Mononuclear cell (primary cell): ENCODE data around the gene LEKR1. TPM values are rescaled to one million over a fixed set of nuclear protein-coding genes. Genes with fewer than 3 reads are reported as not detected.
"Not testable (repeated sequence)": the region's sequence is repeated elsewhere in the genome, so short reads cannot be mapped to it uniquely, and the experiment has no call there.

Experiments used
- H3K27me3 ChIP-seq: 2 replicates; pipeline ENCODE4 v1.6.0; 2011; ENCODE audit warnings: low read length, control low read depth; ENCODE audit not compliant: insufficient read depth
- H3K4me1 ChIP-seq: 2 replicates; pipeline ENCODE4 v1.5.1; 2011; ENCODE audit warnings: mild to moderate bottlenecking, low read length, control low read depth; ENCODE audit not compliant: insufficient read depth
- H3K4me3 ChIP-seq: 2 replicates; pipeline ENCODE4 v1.5.1; 2011; ENCODE audit warnings: mild to moderate bottlenecking, low read length, moderate library complexity
- H3K9me3 ChIP-seq: 2 replicates; pipeline ENCODE4 v1.5.1; 2011; ENCODE audit warnings: low read depth, mild to moderate bottlenecking, control low read depth, low read length
- total RNA-seq: library from RNA; depleted of rRNA; stranded (reverse); fragments of >200 nt; gene quantifications from one replicate; pipeline ENCODE4 v1.2.3, GENCODE V29; 2012

The LEKR1 gene
- total RNA-seq, 1 donor, result 9.4 TPM

DNA sequence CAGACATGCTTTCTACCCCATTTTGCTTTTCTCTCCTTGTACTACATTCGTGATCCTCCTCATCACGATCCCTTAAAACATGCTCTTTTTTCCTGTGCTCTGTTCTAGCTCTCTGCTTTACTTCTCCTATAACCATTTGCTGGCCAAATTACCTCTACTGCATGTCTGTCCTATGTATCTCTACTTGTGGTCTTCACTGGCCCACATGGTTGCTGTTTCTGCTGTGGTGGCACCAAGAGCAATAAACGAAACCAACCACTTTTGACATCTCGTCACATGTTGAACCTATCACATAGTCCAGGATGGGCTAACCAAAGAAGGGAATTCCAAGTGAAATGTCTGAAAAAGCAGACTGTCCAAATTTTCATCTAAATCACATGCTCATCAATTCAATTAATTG, 115.2 kb downstream of the LEKR1 start:
- Histone ChIP-seq H3K27me3 (no peaks in the 10 kb centered on the region), H3K4me3 (no peak overlapping the region), H3K9me3 (no peaks in the 10 kb centered on the region), H3K4me1 (no peaks in the 10 kb centered on the region)

DNA sequence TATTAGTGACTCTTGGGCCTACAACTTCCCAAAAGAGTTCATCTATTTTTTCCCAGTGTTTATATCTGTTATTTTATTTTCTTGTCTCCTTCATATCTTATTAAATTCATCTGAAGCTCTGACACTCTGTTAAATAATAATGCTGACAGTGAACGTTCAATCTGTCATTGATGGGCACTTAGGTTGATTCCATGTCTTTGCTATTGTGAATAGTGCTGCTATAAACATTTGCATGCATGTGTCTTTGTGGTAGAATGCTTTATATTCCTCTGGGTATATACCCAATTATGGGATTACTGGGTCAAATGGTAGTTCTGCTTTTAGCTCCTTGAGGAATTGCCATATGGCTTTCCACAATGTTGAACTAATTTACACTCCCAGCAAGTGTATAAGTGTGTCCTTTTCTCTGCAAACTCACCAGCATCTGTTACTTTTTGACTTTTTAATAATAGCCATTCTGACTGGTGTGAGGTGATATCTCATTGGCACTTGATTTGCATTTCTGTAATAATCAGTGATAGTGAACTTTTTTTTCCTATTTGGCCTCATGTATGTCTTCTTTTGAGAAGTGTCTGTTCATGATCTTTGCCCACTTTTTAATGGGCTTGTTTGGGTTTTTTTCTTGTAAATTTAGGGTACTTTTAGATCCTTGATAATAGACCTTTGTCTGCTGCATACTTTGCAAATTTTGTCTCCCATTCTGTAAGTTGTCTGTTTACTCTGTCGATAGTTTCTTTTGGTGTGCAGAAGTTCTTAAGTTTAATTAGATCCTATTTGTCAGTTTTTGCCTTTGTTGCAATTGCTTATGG, 122.5 kb downstream of the LEKR1 start:
- no peaks in the 10 kb centered on the region for H3K9me3 ChIP-seq
- H3K4me1 ChIP-seq, result no peaks in the 10 kb centered on the region
- no peak overlapping the region for H3K4me3 ChIP-seq
- no peaks in the 10 kb centered on the region for H3K27me3 ChIP-seq

DNA sequence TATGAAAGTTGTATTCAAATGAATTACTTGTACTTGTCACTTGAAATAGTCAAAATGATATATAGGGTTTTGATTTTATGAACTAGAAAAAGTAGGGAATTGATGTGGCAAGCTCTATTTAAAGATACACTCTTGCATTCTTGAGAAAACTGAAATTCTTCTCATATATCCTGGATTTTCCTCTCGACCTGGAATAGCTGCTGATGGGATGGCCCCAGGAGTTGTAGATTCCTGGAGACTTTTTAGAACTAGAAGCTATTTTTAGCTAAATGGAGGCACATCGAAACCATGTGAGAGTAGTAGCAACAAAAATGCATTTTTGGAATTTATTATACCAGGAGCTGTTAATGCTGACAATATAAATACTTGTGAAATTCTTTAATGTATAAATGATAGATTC, 125.9 kb downstream of the LEKR1 start:
- H3K9me3 ChIP-seq, result no peaks in the 10 kb centered on the region
- H3K4me1 ChIP-seq, result no peaks in the 10 kb centered on the region
- no peak overlapping the region for H3K4me3 ChIP-seq
- no peaks in the 10 kb centered on the region for H3K27me3 ChIP-seq

DNA sequence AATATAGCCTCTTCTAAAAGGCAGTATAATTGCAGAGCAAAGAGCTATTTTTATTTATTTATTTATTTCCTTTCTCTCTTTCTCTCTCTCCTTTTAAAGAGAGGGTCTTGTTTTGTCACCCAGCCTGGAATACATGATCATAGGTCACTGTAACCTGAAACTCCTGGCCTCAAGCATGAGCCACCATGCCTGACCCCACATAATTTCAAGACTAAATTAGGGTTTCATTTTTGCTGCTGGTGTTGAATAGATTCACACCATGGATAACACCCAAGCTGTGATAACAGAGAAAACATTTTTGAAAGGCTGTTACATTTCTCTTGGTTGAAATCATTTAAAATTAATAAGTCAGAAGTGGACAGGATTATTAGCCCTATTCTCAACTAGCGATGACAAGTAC, 131.6 kb downstream of the LEKR1 start:
- Histone ChIP-seq H3K4me3 (no peak overlapping the region), H3K9me3 (no peaks in the 10 kb centered on the region), H3K27me3 (no peaks in the 10 kb centered on the region), H3K4me1 (no peaks in the 10 kb centered on the region)

DNA sequence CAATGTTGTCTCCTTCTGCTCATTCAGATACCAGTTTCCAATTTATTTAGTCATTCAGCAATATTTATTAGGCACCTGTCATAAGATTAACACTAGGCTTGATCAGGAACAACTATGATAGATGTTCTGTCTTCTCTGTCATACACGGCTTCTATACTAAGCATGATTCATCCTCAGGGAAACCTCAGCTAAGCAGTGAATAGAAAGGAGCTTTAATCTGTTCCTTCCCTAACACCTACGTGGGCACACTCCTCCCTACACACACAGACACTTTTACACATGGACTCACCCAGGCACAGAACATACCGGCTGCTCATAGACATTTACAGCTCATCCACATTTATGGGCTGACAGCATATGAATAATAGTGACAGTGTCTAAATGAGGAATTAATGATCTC, 136.9 kb downstream of the LEKR1 start:
- Histone ChIP-seq H3K4me3 (no peak overlapping the region), H3K27me3 (no peaks in the 10 kb centered on the region), H3K9me3 (no peaks in the 10 kb centered on the region), H3K4me1 (no peaks in the 10 kb centered on the region)

DNA sequence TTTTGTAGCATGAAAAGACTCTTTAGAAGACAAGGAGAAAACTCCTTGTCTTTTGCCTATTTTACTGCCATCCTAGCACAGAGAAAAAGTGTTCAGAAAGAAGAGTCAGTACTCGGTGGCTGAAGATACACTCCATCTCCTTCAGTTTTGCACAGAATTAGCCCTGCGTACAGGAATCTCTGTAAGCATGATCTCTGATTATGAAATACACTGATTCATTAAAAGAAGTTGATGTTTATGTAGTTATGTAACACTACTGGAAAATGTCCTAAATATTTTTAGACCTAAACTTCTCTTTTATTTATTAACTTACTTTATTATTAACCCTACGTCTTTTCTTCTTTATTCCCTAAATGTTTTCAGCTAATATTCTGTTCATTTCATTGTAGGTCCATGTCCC, 138.4 kb downstream of the LEKR1 start:
- H3K9me3 ChIP-seq, result no peaks in the 10 kb centered on the region
- no peak overlapping the region for H3K4me3 ChIP-seq
- H3K27me3 ChIP-seq, result no peaks in the 10 kb centered on the region
- H3K4me1 ChIP-seq, result no peaks in the 10 kb centered on the region

DNA sequence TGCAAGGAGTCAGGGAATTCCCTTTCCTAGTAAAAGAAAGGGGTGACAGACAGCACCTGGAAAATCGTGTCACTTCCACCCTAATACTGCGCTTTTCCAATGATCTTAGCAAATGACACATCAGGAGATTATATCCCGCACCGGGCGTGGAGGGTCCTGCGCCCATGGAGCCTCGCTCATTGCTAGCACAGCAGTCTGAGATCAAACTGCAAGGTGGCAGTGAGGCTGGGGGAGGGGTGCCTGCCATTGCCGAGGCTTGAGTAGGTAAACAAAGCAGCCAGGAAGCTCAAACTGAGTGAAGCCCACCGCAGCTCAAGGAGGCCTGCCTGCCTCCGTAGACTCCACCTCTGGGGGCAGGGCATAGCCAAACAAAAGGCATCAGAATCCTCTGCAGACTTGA, 140.2 kb downstream of the LEKR1 start:
- not testable (repeated sequence) for H3K4me1 ChIP-seq, H3K4me3 ChIP-seq, H3K9me3 ChIP-seq, H3K27me3 ChIP-seq

DNA sequence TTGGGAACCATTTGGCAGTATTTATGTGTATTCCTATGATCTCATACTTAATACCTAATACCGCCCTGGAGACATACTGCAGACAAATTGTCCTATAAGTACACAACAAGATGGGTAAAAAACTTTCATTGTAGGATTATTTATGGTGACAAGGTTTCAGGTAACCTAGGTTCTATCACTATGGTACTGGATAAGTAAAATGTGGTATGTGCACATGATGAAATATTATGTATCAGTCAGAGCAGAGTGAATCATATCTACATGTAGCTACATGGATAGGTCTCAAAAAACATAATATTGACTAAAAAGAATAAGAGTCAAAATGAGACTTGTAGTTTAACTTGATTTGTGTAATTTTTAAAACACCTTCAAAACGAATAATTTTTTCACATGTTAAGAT, 147.8 kb downstream of the LEKR1 start:
- H3K27me3 ChIP-seq, result no peaks in the 10 kb centered on the region
- no peaks in the 10 kb centered on the region for H3K4me1 ChIP-seq
- H3K4me3 ChIP-seq, result no peak overlapping the region
- H3K9me3 ChIP-seq, result no peaks in the 10 kb centered on the region

DNA sequence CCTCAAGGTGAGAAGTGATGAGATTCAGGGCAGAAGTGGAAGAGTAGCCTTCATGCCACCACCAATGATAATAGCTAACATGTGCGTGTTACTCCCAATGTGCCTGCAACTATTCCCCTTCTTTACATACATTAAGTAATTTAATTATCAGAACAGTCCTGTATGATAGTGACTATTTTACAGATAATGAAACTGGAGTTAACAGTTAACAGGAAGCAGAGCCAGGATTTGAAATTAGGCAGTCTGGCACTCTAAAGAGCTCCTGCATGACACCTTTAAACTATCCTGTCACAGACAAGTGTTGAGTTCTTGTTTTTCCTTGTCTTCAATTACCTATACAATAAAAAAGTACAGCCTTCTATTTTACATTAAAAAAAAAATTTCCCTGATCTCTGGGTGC, 148.8 kb downstream of the LEKR1 start:
- no peaks in the 10 kb centered on the region for H3K9me3 ChIP-seq
- H3K27me3 ChIP-seq, result no peaks in the 10 kb centered on the region
- H3K4me3 ChIP-seq, result no peak overlapping the region
- H3K4me1 ChIP-seq, result no peaks in the 10 kb centered on the region

DNA sequence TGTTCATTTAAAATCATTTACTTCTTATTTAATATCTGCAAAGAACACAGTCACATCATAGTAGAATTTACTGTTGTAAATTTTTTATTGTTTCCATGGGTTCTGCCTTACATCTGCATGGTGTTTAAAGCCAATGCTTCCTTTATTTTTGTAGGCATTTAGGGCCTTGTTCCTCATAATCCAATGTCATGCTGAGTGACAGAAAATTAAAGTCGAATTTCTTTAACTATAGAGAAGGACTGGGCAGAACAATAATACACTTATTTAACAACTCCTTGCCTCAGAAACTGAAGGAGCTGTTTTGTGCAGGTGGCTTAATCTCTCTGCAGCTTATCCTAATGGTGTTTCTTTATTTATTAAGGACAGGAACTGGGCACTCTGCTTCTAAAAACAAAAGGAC, 149.6 kb downstream of the LEKR1 start:
- Histone ChIP-seq H3K27me3 (no peaks in the 10 kb centered on the region), H3K4me1 (no peaks in the 10 kb centered on the region)

DNA sequence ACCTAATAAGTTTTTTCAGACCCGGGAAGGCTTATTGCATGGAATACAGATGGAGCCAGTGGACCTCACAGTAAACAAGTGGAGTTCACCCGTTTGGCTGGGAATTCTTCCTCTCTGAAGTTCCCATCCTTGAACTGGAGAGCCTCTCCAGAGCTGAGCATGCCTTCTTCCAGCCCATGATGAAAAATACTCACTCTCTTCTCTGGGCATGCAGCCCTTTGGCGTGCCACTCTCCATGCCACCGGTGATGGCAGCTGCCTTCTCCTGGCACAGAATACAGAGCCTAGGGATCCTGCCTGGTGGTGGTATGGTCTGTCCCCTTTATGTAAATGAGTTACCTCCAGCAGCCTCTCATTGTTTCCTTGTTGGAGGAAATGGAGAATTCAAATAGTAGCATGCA, 150.8 kb downstream of the LEKR1 start:
- Histone ChIP-seq H3K4me1 (no peaks in the 10 kb centered on the region), H3K27me3 (no peaks in the 10 kb centered on the region), H3K9me3 (no peaks in the 10 kb centered on the region), H3K4me3 (no peak overlapping the region)

More for the DNA sequence above, 149.6 kb downstream of the LEKR1 start:
- H3K9me3 ChIP-seq, result no peaks in the 10 kb centered on the region
- no peak overlapping the region for H3K4me3 ChIP-seq

DNA sequence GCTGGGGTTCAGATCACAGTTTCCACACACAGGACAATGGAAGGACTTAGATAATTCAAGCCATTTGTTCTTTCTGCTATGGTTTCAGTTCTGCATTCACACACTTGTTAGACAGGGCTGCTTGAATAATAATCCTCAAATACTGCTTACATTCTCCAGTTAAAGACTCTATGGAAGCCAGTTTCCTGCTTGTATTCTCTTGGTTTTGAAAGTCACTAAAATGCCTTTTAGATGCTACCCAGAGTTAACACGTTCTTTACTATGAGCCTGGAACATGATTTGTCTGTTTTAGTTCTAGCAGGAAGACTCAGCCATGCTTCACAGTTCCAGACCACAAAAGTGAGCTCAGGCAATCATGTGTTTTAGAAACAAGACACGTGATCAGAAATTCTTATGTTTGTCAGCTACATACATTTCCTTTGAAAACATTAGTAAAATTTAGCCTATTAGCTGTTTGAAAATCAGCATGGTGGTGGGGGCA, 152.4 kb downstream of the LEKR1 start:
- no peak overlapping the region for H3K4me3 ChIP-seq
- H3K4me1 ChIP-seq, result no peaks in the 10 kb centered on the region

DNA sequence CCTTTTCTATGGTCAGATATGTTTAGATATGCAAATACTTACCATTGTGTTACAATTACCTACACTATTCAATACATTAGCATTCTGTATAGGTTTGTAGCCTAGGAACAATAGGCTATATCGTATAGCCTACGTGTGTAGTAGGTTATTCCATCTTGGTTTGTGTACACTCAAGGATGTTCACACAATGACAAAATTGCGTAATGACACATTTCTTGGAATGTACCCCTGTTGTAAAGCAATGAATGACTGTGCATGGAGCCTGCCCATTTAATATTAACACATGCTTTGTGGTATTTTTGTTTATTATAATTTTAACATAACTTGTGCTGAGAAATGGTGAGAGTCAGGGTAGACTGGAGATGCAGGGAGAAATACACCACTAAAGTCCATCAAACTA, 154.9 kb downstream of the LEKR1 start:
- Histone ChIP-seq H3K9me3 (no peaks in the 10 kb centered on the region), H3K27me3 (no peaks in the 10 kb centered on the region), H3K4me3 (no peak overlapping the region), H3K4me1 (no peaks in the 10 kb centered on the region)

More for the DNA sequence above, 152.4 kb downstream of the LEKR1 start:
- no peaks in the 10 kb centered on the region for H3K27me3 ChIP-seq
- no peaks in the 10 kb centered on the region for H3K9me3 ChIP-seq

DNA sequence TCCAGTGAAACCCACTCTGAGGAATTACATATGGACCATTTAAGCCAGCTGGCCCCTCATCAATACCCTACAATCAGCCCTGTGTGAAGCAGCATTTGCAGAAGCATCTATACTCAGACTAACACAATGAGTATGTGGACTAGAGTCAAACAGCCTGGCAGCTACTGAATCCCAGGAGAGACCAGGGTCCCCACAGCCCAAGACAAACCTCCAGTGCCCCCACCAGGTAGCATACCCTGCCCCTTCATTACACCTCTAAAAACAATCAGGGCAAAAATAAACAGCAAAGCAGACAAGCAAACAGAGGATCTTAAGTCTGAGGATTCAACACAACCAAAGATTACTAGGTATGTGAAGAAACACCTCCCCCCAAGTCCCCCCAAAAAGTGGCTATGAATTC, 157.4 kb downstream of the LEKR1 start:
- H3K9me3 ChIP-seq, result no peaks in the 10 kb centered on the region
- H3K4me3 ChIP-seq, result no peak overlapping the region
- no peaks in the 10 kb centered on the region for H3K27me3 ChIP-seq
- H3K4me1 ChIP-seq, result no peaks in the 10 kb centered on the region

DNA sequence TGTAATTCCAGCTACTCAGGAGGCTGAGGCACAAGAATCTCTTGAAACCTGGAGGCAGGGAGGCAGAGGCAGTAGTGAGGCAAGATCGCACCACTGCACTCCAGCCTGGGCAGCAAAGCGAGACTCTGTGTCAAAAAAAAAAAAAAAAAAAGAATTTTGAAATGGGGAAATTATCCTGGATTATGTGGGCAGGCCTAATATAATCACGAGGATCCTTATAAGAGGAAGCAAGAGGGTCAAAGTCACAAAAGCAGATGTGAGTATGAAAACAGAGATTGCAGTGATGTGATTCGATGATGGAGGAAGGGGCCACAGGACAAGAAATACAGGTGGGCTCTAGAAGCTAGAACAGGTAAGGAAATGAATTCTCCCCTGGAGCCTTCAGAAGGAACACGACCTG, 159.6 kb downstream of the LEKR1 start:
- H3K4me3 ChIP-seq, result no peak overlapping the region
- H3K9me3 ChIP-seq, result no peaks in the 10 kb centered on the region
- no peaks in the 10 kb centered on the region for H3K4me1 ChIP-seq
- H3K27me3 ChIP-seq, result no peaks in the 10 kb centered on the region

DNA sequence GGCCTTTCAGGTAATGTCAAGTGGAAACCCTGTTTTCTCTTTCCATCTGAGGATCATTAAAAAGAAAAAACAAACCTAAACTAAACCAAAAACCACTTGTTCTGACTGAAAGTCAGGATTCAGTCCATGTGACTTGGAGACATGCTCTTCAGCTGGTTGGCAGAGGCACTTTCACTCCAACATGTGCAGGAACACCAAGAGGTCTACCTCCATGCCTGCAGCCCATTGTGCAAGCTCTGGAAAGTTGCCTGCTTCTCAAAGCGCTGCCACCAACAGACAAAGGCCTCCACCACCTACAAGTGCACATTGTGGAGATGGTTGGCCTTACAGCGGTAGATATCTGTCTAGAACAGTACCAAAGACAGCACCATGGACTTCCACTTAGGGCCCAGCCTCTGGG, 161.8 kb downstream of the LEKR1 start:
- Histone ChIP-seq H3K9me3 (peaks cover 6% of the 10 kb centered on the region), H3K4me3 (no peak overlapping the region), H3K27me3 (peaks cover 4% of the 10 kb centered on the region), H3K4me1 (no peaks in the 10 kb centered on the region)
